Effector memory CD4-positive, alpha-beta T cell (primary cell): Measurements from ENCODE around the gene ABHD12.
"Not testable (repeated sequence)": the region's sequence is repeated elsewhere in the genome, so short reads cannot be mapped to it uniquely, and the experiment has no call there.

ENCODE experiments used
- DNase-seq, 3 donors: peaks; one replicate each; pipeline ENCODE4 v3.0.0-alpha.2; 2020
- H3K27ac ChIP-seq: 2 replicates; pipeline ENCODE4 v1.7.0; 2013; ENCODE audit warnings: mild to moderate bottlenecking, low read length, moderate library complexity; ENCODE audit not compliant: insufficient read depth, poor library complexity, severe bottlenecking
- H3K27me3 ChIP-seq: replicated peaks from 2 replicates; pipeline ENCODE4 v1.7.0; 2013; ENCODE audit warnings: mild to moderate bottlenecking, low read length; ENCODE audit not compliant: insufficient read depth, control insufficient read depth, poor library complexity, severe bottlenecking
- H3K36me3 ChIP-seq: 2 replicates; pipeline ENCODE4 v1.7.0; 2013; ENCODE audit warnings: mild to moderate bottlenecking, low read length, moderate library complexity; ENCODE audit not compliant: control insufficient read depth, insufficient read depth
- H3K4me1 ChIP-seq: 2 replicates; pipeline ENCODE4 v1.7.0; 2013; ENCODE audit warnings: low read length, mild to moderate bottlenecking; ENCODE audit not compliant: control insufficient read depth, insufficient read depth, poor library complexity, severe bottlenecking
- H3K4me3 ChIP-seq: 2 replicates; pipeline ENCODE4 v1.7.0; 2013; ENCODE audit warnings: low read length, low read depth, mild to moderate bottlenecking; ENCODE audit not compliant: insufficient read depth, poor library complexity, severe bottlenecking
- H3K9me3 ChIP-seq: 2 replicates; pipeline ENCODE4 v1.7.0; 2013; ENCODE audit warnings: mild to moderate bottlenecking, low read length, moderate library complexity; ENCODE audit not compliant: control insufficient read depth

ABHD12 gene

GRCh38 chr20:25341716-25342680, 48.6 kb downstream of the ABHD12 start:
- no peak overlapping the region for H3K4me3 ChIP-seq
- no peaks in the 10 kb centered on the region for H3K27me3 ChIP-seq
- DNase-seq, result no peak
- no peaks in the 10 kb centered on the region for H3K36me3 ChIP-seq
- no peaks in the 10 kb centered on the region for H3K9me3 ChIP-seq
- peaks cover 4% of the 10 kb centered on the region for H3K4me1 ChIP-seq
- no peak overlapping the region for H3K27ac ChIP-seq

- no peak overlapping the region for H3K27ac ChIP-seq
- no peaks in the 10 kb centered on the region for H3K9me3 ChIP-seq
- peaks cover 4% of the 10 kb centered on the region for H3K4me1 ChIP-seq
- no peak overlapping the region for H3K4me3 ChIP-seq
- H3K36me3 ChIP-seq, result no peaks in the 10 kb centered on the region
- DNase-seq, result no peak
- no peaks in the 10 kb centered on the region for H3K27me3 ChIP-seq
These were observed 50.3 kb downstream of the ABHD12 start for GRCh38 chr20:25340380-25340779.

GRCh38 chr20:25339608-25340007, 51.0 kb downstream of the ABHD12 start:
- no peak overlapping the region for H3K27ac ChIP-seq
- H3K4me3 ChIP-seq, result no peak overlapping the region
- DNase-seq, result no peak
- H3K27me3 ChIP-seq, result no peaks in the 10 kb centered on the region
- no peaks in the 10 kb centered on the region for H3K36me3 ChIP-seq
- no peaks in the 10 kb centered on the region for H3K9me3 ChIP-seq
- H3K4me1 ChIP-seq, result peaks cover 4% of the 10 kb centered on the region

GRCh38 chr20:25338112-25339023, 52.3 kb downstream of the ABHD12 start:
- no peak overlapping the region for H3K4me3 ChIP-seq
- no peak overlapping the region for H3K27ac ChIP-seq
- H3K36me3 ChIP-seq, result no peaks in the 10 kb centered on the region
- no peaks in the 10 kb centered on the region for H3K9me3 ChIP-seq
- H3K4me1 ChIP-seq, result peaks cover 4% of the 10 kb centered on the region
- H3K27me3 ChIP-seq, result no peaks in the 10 kb centered on the region
- no peak for DNase-seq

GRCh38 chr20:25336561-25337422, 53.8 kb downstream of the ABHD12 start:
- Histone ChIP-seq H3K9me3 (no peaks in the 10 kb centered on the region), H3K4me1 (peaks cover 4% of the 10 kb centered on the region), H3K36me3 (no peaks in the 10 kb centered on the region), H3K27ac (no peak overlapping the region), H3K4me3 (no peak overlapping the region), H3K27me3 (no peaks in the 10 kb centered on the region)
- no peak for DNase-seq

GRCh38 chr20:25334972-25335371, 55.7 kb downstream of the ABHD12 start:
- not testable (repeated sequence) for H3K4me1 ChIP-seq, H3K9me3 ChIP-seq, H3K4me3 ChIP-seq, H3K27me3 ChIP-seq, DNase-seq, H3K27ac ChIP-seq, H3K36me3 ChIP-seq

GRCh38 chr20:25328954-25329498, 61.6 kb downstream of the ABHD12 start:
- Histone ChIP-seq H3K27me3 (no peaks in the 10 kb centered on the region), H3K9me3 (no peaks in the 10 kb centered on the region), H3K4me3 (no peak overlapping the region), H3K27ac (no peak overlapping the region), H3K36me3 (no peaks in the 10 kb centered on the region), H3K4me1 (peaks cover 4% of the 10 kb centered on the region)
- no peak for DNase-seq

GRCh38 chr20:25327521-25328235, 63.0 kb downstream of the ABHD12 start:
- no peak for DNase-seq
- Histone ChIP-seq H3K27me3 (no peaks in the 10 kb centered on the region), H3K4me3 (no peak overlapping the region), H3K27ac (no peak overlapping the region), H3K9me3 (no peaks in the 10 kb centered on the region), H3K36me3 (no peaks in the 10 kb centered on the region), H3K4me1 (peaks cover 4% of the 10 kb centered on the region)

- DNase-seq, result no peak
- no peak overlapping the region for H3K4me3 ChIP-seq
- peaks cover 3% of the 10 kb centered on the region for H3K36me3 ChIP-seq
- H3K9me3 ChIP-seq, result no peaks in the 10 kb centered on the region
- H3K27ac ChIP-seq, result no peak overlapping the region
- H3K4me1 ChIP-seq, result peaks cover 4% of the 10 kb centered on the region
- no peaks in the 10 kb centered on the region for H3K27me3 ChIP-seq
These were observed 64.6 kb downstream of the ABHD12 start for GRCh38 chr20:25325997-25326396.
